ENCODE results near the gene SCN2A. TPM values are rescaled to one million over a fixed set of nuclear protein-coding genes. Genes with fewer than 3 reads are reported as not detected.

The SCN2A gene
- total and polyA plus RNA-seq, 9 of the 15 experiments (the other 6 are each of a cell fraction or from before 2014, with no cell fraction given) = 0.08 to 0.69 (median 0.31) TPM; not detected in 1

GRCh38 chr2:165273176-165273575 lies 34.0 kb downstream of the SCN2A start:
- no peak for ATAC-seq
- no peak overlapping the region for H3K4me2 ChIP-seq (ENCODE audit: insufficient read depth, low read length)
- H2AFZ ChIP-seq (ENCODE audit: low read depth, low read length) = no peak overlapping the region
- intact Hi-C loops (cut with micrococcal nuclease) = no loop called here
- no peaks in the 10 kb centered on the region for H3K4me1 ChIP-seq (replicated peaks in 1 of 2; ENCODE audit: control insufficient read depth in 2 of 2, insufficient read depth in 2 of 2, low read length in 2 of 2)
- no peak overlapping the region for H3K4me3 ChIP-seq
- no peak for DNase-seq (ENCODE audit: extremely low read depth in 1 of 4, low spot score in 3 of 4)
- H3K27me3 ChIP-seq (ENCODE audit: control insufficient read depth in 2 of 2, insufficient read depth in 2 of 2, low read length in 2 of 2) = no peaks in the 10 kb centered on the region
- H3K9ac ChIP-seq (ENCODE audit: insufficient read depth in 1 of 2, low read depth in 2 of 2, low read length in 2 of 2) = no peak overlapping the region
- in situ Hi-C loops (cut with MboI) = no loop called here
- TF ChIP-seq ZNF280A (IDR thresholded peaks at IDR 0.05; ENCODE audit: low read depth, partially characterized antibody) (no peak), TRIM25 (IDR thresholded peaks at IDR 0.05; ENCODE audit: borderline replicate concordance) (no peak), SMARCB1 (IDR thresholded peaks at IDR 0.05; ENCODE audit: insufficient read length, low read depth) (no peak)
- ChIA-PET POLR2A (no interaction called here), CTCF (ENCODE audit: low intra/inter-chr PET ratio) (no interaction called here)
- no peaks in the 10 kb centered on the region for H3K79me2 ChIP-seq (ENCODE audit: control insufficient read depth, insufficient read depth, low read length)
- no peaks in the 10 kb centered on the region for H3K9me1 ChIP-seq (ENCODE audit: control insufficient read depth, insufficient read depth, low read length)
- no peaks in the 10 kb centered on the region for H3K9me3 ChIP-seq (replicated peaks; ENCODE audit: control insufficient read depth, insufficient read depth, low read depth, low read length)
- H3K36me3 ChIP-seq (ENCODE audit: control insufficient read depth, insufficient read depth, low read length) = no peaks in the 10 kb centered on the region
- FAIRE-seq = no peak
- H3K27ac ChIP-seq (ENCODE audit: extremely low read depth, low read depth, low read length) = no peak overlapping the region
- no TSS peak for BruUV-seq (replicated peaks)
- no peaks in the 10 kb centered on the region for H4K20me1 ChIP-seq (replicated peaks; ENCODE audit: control insufficient read depth, insufficient read depth, low read length)
